AML-193 (cell line): ENCODE data around the gene PIP4K2A.

ENCODE experiments used
- DNase-seq, 2 experiments: peaks; one replicate each; lab custom pipeline; 2025; lab: John Stamatoyannopoulos, UW

PIP4K2A gene

GRCh38 chr10:22638863-22639262 is 75.5 kb downstream of the PIP4K2A start:
- no peak for DNase-seq

GRCh38 chr10:22637491-22637890 is 76.9 kb downstream of the PIP4K2A start:
- no peak for DNase-seq

- no peak for DNase-seq
These were observed 78.7 kb downstream of the PIP4K2A start for GRCh38 chr10:22635650-22636049.

GRCh38 chr10:22634606-22635459 is 79.5 kb downstream of the PIP4K2A start:
- DNase-seq: no peak

DNA sequence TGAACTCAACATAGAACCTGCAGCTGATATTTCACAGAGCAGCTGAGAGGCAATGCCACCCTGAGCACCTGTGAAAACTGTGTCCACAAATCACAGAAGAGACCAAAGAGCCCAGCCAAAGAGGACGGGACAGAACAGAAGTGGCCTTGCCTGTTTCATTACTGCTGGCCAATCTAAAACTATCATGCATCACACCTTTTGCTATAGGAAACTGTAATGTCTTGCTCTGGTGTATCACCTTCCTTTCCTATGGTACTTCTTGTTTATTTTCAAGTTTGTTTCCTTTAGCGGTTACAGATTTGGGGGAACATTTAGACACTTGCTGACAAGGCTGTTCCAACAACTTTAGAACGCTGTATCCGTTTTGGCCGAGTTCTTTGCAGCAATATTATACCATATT is 80.3 kb downstream of the PIP4K2A start:
- no peak for DNase-seq

DNA sequence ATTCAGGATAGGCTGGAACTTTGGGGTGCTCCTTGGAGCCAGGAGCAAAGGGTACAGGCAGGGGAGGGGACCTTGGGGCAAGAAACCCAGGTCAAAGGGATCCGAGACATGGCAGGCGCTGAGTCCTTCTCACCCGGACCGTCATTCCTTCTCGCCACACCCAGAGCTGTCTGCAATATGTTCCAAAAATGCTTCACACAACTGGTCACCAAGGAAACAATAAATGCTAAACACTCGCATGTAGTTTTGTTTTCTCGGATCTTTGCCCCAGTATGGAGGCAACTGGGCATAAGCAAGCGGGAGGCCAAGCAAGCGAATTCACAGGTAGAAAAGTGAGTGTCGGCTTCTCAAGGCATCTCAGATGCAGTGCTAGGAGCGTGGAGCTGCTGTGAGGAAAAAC is 80.8 kb downstream of the PIP4K2A start:
- DNase-seq: no peak

- no peak for DNase-seq
These were observed 81.3 kb downstream of the PIP4K2A start for GRCh38 chr10:22633106-22633505.

GRCh38 chr10:22631646-22632278 is 82.6 kb downstream of the PIP4K2A start:
- DNase-seq: peak in 1 of 2 experiments; percentile 3

GRCh38 chr10:22631185-22631584 is 83.2 kb downstream of the PIP4K2A start:
- no peak for DNase-seq

DNA sequence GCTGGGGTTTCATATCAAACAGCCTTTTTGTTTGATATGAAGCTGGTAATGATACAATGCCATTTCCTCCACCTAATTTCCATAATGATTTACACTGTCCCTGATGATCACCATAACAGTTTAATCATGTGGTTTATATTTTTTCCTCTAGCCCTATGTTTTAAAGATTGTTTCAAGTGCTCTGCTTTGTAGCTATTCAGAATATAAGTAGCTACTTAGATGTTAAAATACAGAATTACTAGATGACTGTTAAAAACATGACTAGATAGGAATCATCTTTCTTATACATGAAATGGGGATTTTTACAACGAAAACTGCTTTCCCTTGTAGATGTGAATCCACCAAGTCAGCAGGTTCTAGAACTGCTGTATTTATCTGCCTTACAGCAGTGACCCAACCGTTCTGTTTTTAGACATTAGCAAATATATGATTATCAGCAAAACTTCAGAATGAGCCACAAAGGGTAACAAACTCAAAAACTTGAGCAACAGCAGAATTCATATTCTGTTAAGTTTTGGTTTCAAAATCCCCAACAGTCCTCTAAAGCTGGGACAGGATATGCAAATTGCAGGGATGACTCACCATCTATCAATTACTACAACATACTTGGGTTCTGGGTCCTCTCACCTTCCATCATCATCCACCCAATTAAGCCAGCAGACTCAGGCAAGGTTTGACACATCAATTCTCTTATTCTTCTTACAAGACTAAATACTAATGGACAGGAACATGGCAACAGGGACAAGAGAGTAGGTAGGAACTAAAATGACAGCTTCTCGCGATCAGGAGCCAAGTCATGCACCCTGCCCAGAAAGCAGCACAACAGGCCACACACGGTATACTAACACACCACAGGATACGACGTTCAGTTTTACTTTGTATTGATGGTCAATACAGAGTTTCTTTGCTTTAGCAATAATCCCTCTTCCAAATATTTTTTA is 83.9 kb downstream of the PIP4K2A start:
- peak; percentile 67 to 76 for DNase-seq

- DNase-seq: no peak
These were observed 84.5 kb downstream of the PIP4K2A start for GRCh38 chr10:22629852-22630233.

GRCh38 chr10:22629126-22629525 is 85.3 kb downstream of the PIP4K2A start:
- no peak for DNase-seq

DNA sequence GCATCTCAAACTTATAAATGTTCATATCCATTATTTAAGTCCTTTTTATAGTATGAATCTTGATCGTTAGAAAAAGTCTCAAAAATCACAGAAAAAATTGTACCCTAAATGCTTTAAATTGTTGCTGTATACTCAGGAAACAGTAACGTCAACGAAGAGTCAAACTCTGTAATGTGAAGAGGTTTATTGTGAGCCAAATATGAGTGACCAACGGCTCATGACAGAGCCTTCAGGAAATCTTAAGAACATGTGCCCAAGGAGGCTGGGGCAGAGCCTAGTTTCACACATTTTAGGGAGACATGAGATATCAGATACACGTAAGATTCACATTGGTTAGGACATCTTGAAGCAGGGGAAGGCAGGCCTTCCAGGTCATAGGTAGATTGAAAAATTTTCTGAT is 86.1 kb downstream of the PIP4K2A start:
- DNase-seq: no peak

DNA sequence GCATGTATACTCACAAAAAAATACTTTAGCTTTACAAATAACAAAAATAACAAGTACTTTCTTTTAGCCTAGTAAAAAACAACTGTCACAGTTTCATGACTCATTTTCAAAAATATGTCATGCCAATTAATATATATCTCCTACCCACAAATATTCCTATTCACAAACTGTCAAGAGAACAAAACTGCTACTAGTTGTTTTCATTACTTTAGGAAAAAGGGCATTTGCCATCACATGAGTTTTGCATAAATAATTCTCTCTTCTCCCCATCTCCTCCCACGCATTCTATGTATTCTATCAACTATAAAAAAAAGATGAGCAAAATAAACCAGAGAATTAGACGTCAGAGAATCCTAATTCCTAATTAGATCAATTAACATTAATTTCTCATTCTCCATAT is 87.6 kb downstream of the PIP4K2A start:
- no peak for DNase-seq

DNA sequence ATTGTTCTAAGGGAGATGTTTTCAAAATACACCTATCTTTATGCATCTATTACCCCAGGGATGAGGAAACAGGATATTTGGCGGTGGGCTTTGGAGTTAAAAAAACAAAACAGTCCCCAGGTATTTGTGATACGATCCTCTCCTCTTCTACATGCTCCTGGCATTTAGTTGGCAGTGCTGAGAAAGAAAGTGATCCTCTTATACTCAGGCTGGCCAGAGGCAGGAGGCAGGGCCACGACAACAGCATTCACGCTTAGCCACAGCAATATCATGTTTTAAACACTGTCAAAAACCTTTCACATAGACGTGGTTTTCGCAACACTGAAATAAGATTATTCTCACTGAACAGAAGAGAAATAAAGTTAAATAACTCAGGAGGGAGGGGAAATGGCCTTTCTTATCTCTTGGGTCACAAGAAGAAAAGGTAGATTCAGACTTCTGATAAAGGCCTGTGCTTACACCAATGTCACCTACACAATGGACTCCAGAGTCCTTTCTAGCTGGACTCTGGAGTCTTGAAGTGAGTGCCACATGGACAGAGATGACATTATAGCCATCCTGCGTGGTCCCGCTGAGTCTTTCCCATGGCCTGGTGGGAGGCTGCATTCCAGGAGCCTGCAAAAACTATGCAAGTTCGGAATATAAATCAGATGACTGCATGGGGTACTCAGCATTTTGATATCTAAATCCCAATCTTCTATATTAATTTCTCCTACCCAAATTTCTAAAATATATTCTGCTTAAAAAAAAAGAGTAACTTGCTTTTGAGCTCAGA is 88.7 kb downstream of the PIP4K2A start:
- no peak for DNase-seq

DNA sequence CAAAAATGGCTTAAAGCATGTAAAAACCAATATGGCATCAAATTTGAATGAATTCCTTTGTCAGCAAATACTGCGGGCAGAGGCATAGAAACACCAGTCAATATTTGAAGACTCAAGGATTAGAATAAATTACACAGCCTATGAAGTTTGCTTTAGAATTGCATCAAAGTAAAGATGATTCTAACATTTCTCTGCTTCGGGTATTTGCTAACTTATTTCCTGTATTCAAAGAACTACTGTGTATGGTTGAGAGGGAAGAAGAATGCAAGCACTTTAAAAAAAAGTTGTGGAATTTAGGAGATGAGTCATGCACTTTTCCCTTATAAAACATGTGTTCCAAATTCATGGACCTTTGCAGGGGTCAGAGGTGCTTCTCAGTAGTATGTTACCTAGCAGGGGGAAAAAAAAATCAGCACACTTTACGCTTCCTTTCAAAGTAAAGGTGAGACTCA is 90.1 kb downstream of the PIP4K2A start:
- DNase-seq: peak; percentile 19 to 20

- DNase-seq: no peak
These were observed 90.6 kb downstream of the PIP4K2A start for GRCh38 chr10:22623633-22624253.

GRCh38 chr10:22622242-22622806 is 92.1 kb downstream of the PIP4K2A start:
- DNase-seq: no peak

- DNase-seq: no peak
These were observed 92.7 kb downstream of the PIP4K2A start for GRCh38 chr10:22621726-22622125.

DNA sequence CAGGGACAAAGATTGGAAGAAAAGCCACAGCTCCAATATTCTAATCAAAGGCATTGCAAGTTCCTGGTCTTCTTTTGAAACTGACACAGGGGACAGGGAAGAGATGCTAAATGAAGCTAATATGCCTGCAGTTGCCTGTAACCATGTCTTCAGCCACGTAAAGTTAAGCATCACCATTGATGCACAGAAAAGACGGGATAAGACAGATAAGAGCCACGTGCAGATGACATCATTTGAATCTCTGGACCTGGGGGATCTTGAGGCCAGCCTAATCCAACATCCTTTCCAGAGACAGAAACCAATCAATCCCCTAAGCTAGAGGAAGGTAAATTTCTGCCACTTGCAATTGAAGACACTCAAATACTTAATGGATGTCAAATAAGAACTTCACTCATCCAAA is 93.4 kb downstream of the PIP4K2A start:
- no peak for DNase-seq
